Heart right ventricle (tissue), 16 donors: ENCODE data around the gene ZDHHC11. TPM values are rescaled to one million over a fixed set of nuclear protein-coding genes. Genes with fewer than 3 reads are reported as not detected.
"Not testable (repeated sequence)": the region's sequence is repeated elsewhere in the genome, so short reads cannot be mapped to it uniquely, and the experiment has no call there.

ENCODE experiments used
- ATAC-seq, 8 donors: fragments of 200-7000 bp; cut with Tn5 transposase; one replicate each; pipeline ENCODE4 v1.9.1; 2020; ENCODE audit warnings: mild to moderate bottlenecking in 8 of 8, moderate library complexity in 8 of 8, moderate number of reproducible peaks in 1 of 8
- DNase-seq, 2 donors: peaks; one replicate each; pipeline ENCODE4 v3.0.0-alpha.2; 2020
- H3K27ac ChIP-seq, 10 donors: fragments of 200-600 bp; sonication (generic) in 2 of 10; one replicate each; pipeline versions ENCODE4 v1.5.0 to v1.8.0; 2020 to 2022; ENCODE audit warnings: mild to moderate bottlenecking in 3 of 10
- H3K27me3 ChIP-seq, 7 donors: fragments of 200-600 bp; one replicate each; pipeline ENCODE4 v1.8.0; 2021 to 2022; ENCODE audit warnings: mild to moderate bottlenecking in 2 of 7
- H3K36me3 ChIP-seq, 9 donors: fragments of 200-600 bp; sonication (generic) in 1 of 9; one replicate each; pipeline versions ENCODE4 v1.5.0 to v1.8.0; 2020 to 2022; ENCODE audit warnings: mild to moderate bottlenecking in 2 of 9
- H3K4me1 ChIP-seq, 9 donors: fragments of 200-600 bp; sonication (generic) in 1 of 9; one replicate each; pipeline versions ENCODE4 v1.5.0 to v1.8.0; 2020 to 2022; ENCODE audit warnings: mild to moderate bottlenecking in 4 of 9
- H3K4me3 ChIP-seq, 10 donors: fragments of 200-600 bp; sonication (generic) in 2 of 10; one replicate each; pipeline versions ENCODE4 v1.5.0 to v1.8.0; 2020 to 2022; ENCODE audit warnings: mild to moderate bottlenecking in 7 of 10, moderate library complexity in 2 of 10
- H3K9me3 ChIP-seq, 11 donors: fragments of 200-600 bp in 10 of 11; sonication (generic) in 2 of 11; one replicate each; pipeline versions ENCODE4 v1.5.0 to v1.8.0; 2013 to 2022; ENCODE audit warnings: mild to moderate bottlenecking in 2 of 11, control low read depth in 1 of 11, moderate library complexity in 1 of 11
- CTCF ChIP-seq, 9 donors: fragments of 200-600 bp; sonication (generic) in 2 of 9; IDR thresholded peaks; one replicate each; pipeline versions ENCODE4 v1.5.0 to v1.8.0; 2021 to 2022; ENCODE audit warnings: antibody characterized with exemption in 9 of 9, mild to moderate bottlenecking in 5 of 9, moderate library complexity in 1 of 9
- WGBS, 2 donors: extraction: QIAGEN DNeasy Blood & Tissue Kit; methylation state at CpG; one replicate each; pipeline ENCODE4 v1.1.7; 2013; ENCODE audit warnings: inconsistent platforms in 1 of 2; 5-methylcytosine and 5-hydroxymethylcytosine counted together
- intact Hi-C, 10 donors: fragments of 100-400 bp; cut with DNase I; formaldehyde crosslinking; loops; one replicate each; pipeline versions ENCODE4 v1.11.1 to v1.14.2; 2022
- polyA plus RNA-seq, 2 donors: library from polyadenylated mRNA; stranded (reverse); fragments of 200-250 nt; gene quantifications; one replicate each; pipeline ENCODE4 v1.2.3, GENCODE V29; 2013
- total RNA-seq, 10 donors: library from RNA; stranded (reverse); fragmentation: NEBNext Ultra II Directional in 3 of 10; extraction: Animal tissue kit (Norgen Biotek cat#: 25700) in 3 of 10; gene quantifications; one replicate each; pipeline versions ENCODE4 v1.2.1 to v1.2.4, GENCODE V29; 2021 to 2023
- donor health status: Arrhythmogenic right ventricular cardiomyopathy.
- donor health status: ischemic (EF 13 %, LVEDD 7.1; RV severe dilation, severe dysfunction).
- donor health status: healthy with polysubstance abuse.
- donor health status: DM: no; HTN: yes; CAD: no.
- donor health status: DM: no; HTN: no; CAD: no.
- donor health status: ischemic (EF 25% LVEDD 6.9; RV normal size, moderate dysfunction).
- donor health status: ischemic (EF 25% LVEDD 5.7; RV mildly dilated, moderate dysfunction).
- donor health status: healthy.
- donor health status: DM: yes; HTN: yes; CAD: no.
- donor health status: Ischemic cardiomyopathy.
- donor health status: ischemic (EF 35%, LVEDD 5.7; RV mildly dilated, moderate dysfunction).
- donor health status: nonischemic (EF 11% LVEDD 7.7; RV severe dilation, severe dysfunction).
- donor health status: DM: yes; HTN: yes; CAD: no.
- donor health status: PGD.
- donor health status: ischemic (EF 29% LVEDD 5.4; RV normal size, mild dysfunction).
- donor health status: nonischemic (EF 23%, LVEDD 6.1; RV moderate dilation, normal function).

The ZDHHC11 gene
- total and polyA plus RNA-seq, 12 donors: 7.8 to 54.7 (median 21.1) TPM

GRCh38 chr5:838431-838851 lies 12.3 kb downstream of the ZDHHC11 start:
- H3K36me3 ChIP-seq, H3K27me3 ChIP-seq, H3K4me1 ChIP-seq, H3K4me3 ChIP-seq, H3K9me3 ChIP-seq, H3K27ac ChIP-seq, intact Hi-C loops: not testable (repeated sequence)
- peak in 3 of 9 donors; percentile 14 to 17 (median 15) for TF ChIP-seq CTCF (IDR thresholded peaks at IDR 0.05)
- peak; percentile 37 to 84 (median 68) for ATAC-seq
- WGBS, 2 donors: 63 to 73% methylated on average over 10 of the region's 10 CpGs
- peak in 1 of 2 donors; percentile 65 for DNase-seq

GRCh38 chr5:837621-838121 lies 13.1 kb downstream of the ZDHHC11 start:
- not testable (repeated sequence) for H3K27me3 ChIP-seq, H3K27ac ChIP-seq
- peak in 2 of 8 donors; percentile 4 to 13 for ATAC-seq

GRCh38 chr5:835933-836612 lies 14.7 kb downstream of the ZDHHC11 start:
- 36 to 40% methylated on average over 7 of the region's 7 CpGs for WGBS, 2 donors
- H3K36me3 ChIP-seq, H3K27me3 ChIP-seq, DNase-seq, H3K9me3 ChIP-seq, H3K4me1 ChIP-seq, H3K27ac ChIP-seq, intact Hi-C loops, H3K4me3 ChIP-seq: not testable (repeated sequence)
- ATAC-seq: peak in 4 of 8 donors; percentile 13 to 80 (median 44)

More at GRCh38 chr5:837621-838121, 13.1 kb downstream of the ZDHHC11 start:
- H3K36me3 ChIP-seq, intact Hi-C loops, H3K4me3 ChIP-seq, H3K4me1 ChIP-seq, DNase-seq, H3K9me3 ChIP-seq: not testable (repeated sequence)
- 90 to 93% methylated on average over 14 of the region's 14 CpGs for WGBS, 2 donors

GRCh38 chr5:834013-834412 lies 16.8 kb downstream of the ZDHHC11 start:
- H3K36me3 ChIP-seq, H3K4me3 ChIP-seq, H3K27me3 ChIP-seq, H3K9me3 ChIP-seq, DNase-seq, ATAC-seq, H3K4me1 ChIP-seq, intact Hi-C loops, H3K27ac ChIP-seq: not testable (repeated sequence)
- WGBS, 2 donors: 64 to 74% methylated on average over 2 of the region's 2 CpGs

GRCh38 chr5:828194-828593 lies 22.6 kb downstream of the ZDHHC11 start:
- not testable (repeated sequence) for H3K27ac ChIP-seq, DNase-seq, ATAC-seq, H3K4me1 ChIP-seq, H3K9me3 ChIP-seq, H3K4me3 ChIP-seq, H3K27me3 ChIP-seq
- 95 to 98% methylated on average over 16 to 17 of the region's 19 CpGs for WGBS, 2 donors
- peaks cover 0 to 11% (median 0%) of the 10 kb centered on the region in 9 donors for H3K36me3 ChIP-seq
- intact Hi-C loops: loop anchor here in 1 of 10 donors (10.0 kb wide), 1 partner anchor 93 kb away; no protein-coding TSS in a partner anchor

GRCh38 chr5:825544-825943 lies 25.2 kb downstream of the ZDHHC11 start:
- not testable (repeated sequence) for H3K9me3 ChIP-seq, H3K27me3 ChIP-seq, H3K27ac ChIP-seq, H3K4me1 ChIP-seq, DNase-seq, H3K4me3 ChIP-seq
- intact Hi-C loops: loop anchor here in 1 of 10 donors (10.0 kb wide), 1 partner anchor 91 kb away; no protein-coding TSS in a partner anchor
- 0 to 38% methylated on average over 1 of the region's 1 CpG for WGBS, 2 donors
- peaks cover 0 to 15% (median 0%) of the 10 kb centered on the region in 9 donors for H3K36me3 ChIP-seq
- peak in 2 of 8 donors; percentile 26 to 42 for ATAC-seq

GRCh38 chr5:821504-821903 lies 29.3 kb downstream of the ZDHHC11 start:
- Histone ChIP-seq H3K27me3 (no peaks in the 10 kb centered on the region), H3K4me1 (no peaks in the 10 kb centered on the region), H3K9me3 (no peaks in the 10 kb centered on the region), H3K36me3 (peaks cover 0 to 26% (median 0%) of the 10 kb centered on the region in 9 donors), H3K4me3 (no peak overlapping the region), H3K27ac (no peak overlapping the region)
- ATAC-seq (no peak), DNase-seq (no peak)
- 88% methylated on average over 8 of the region's 8 CpGs; no CpG with 5 or more reads in 1 of the 2 donors for WGBS, 2 donors
- intact Hi-C loops: loop anchor here in 1 of 10 donors (10.0 kb wide), 1 partner anchor 87 kb away; no protein-coding TSS in a partner anchor
- TF ChIP-seq CTCF (IDR thresholded peaks at IDR 0.05): no peak
